AG04449 (cell line): ENCODE data around the gene PNP.
"Not testable (repeated sequence)": the region's sequence is repeated elsewhere in the genome, so short reads cannot be mapped to it uniquely, and the experiment has no call there.

Experiments
- CTCF ChIA-PET: fragments of 350-600 bp; formaldehyde crosslinking; extraction: SDS; loops from one replicate; lab custom pipeline; 2021; ENCODE audit warnings: antibody characterized with exemption; lab: Yijun Ruan, JAX
- POLR2A ChIA-PET: fragments of 400-600, 350-600 bp; formaldehyde crosslinking; extraction: SDS; loops from one replicate; lab custom pipeline; 2020; ENCODE audit warnings: antibody characterized with exemption, inconsistent platforms; lab: Yijun Ruan, JAX
- DNase-seq: peaks from one replicate; pipeline ENCODE4 v3.0.0-alpha.2; 2010; ENCODE audit warnings: low read depth, low spot score
- H3K4me3 ChIP-seq: 2 replicates; pipeline ENCODE4 v1.5.1; 2011; ENCODE audit warnings: low read depth, mild to moderate bottlenecking, control low read depth, low read length
- TF ChIP-seq, protein P1 (sequence below): IDR thresholded peaks from one replicate; pipeline ENCODE4 v1.5.1; 2011; ENCODE audit warnings: mild to moderate bottlenecking, moderate library complexity, low read length, control low read depth, inconsistent platforms; ENCODE audit not compliant: insufficient read depth; ENCODE audit errors: missing control alignments

PNP gene

DNA sequence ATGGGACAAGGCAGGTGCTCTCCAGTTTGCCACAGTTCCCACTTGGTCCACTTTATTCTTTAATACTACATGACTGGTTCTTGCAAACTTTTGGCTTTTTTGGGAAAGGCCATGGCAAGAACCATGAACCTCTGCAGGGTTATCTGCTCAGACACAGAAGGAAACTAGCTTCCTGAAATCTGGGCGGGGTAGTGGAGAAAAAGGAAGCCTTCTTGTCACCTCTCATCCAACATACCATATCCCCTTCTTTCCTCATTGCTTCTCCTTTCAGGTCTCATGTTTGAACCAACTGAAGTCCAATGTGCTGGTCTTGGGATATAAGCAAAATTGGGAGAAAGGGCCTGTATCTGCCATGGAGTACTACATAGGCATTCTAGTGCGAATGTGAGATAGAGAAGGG, 27.7 kb upstream of the PNP start:
- DNase-seq, result no peak
- H3K4me3 ChIP-seq, result no peak overlapping the region
- CTCF ChIA-PET, result no interaction called here
- TF ChIP-seq, protein P1, sequence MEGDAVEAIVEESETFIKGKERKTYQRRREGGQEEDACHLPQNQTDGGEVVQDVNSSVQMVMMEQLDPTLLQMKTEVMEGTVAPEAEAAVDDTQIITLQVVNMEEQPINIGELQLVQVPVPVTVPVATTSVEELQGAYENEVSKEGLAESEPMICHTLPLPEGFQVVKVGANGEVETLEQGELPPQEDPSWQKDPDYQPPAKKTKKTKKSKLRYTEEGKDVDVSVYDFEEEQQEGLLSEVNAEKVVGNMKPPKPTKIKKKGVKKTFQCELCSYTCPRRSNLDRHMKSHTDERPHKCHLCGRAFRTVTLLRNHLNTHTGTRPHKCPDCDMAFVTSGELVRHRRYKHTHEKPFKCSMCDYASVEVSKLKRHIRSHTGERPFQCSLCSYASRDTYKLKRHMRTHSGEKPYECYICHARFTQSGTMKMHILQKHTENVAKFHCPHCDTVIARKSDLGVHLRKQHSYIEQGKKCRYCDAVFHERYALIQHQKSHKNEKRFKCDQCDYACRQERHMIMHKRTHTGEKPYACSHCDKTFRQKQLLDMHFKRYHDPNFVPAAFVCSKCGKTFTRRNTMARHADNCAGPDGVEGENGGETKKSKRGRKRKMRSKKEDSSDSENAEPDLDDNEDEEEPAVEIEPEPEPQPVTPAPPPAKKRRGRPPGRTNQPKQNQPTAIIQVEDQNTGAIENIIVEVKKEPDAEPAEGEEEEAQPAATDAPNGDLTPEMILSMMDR, result no peak
- POLR2A ChIA-PET, result interaction anchor here (2.2 kb wide), 1 partner anchor 14 kb away, joined by 9 read pairs; the partner anchor contains the start of genes APEX1 and OSGEP

DNA sequence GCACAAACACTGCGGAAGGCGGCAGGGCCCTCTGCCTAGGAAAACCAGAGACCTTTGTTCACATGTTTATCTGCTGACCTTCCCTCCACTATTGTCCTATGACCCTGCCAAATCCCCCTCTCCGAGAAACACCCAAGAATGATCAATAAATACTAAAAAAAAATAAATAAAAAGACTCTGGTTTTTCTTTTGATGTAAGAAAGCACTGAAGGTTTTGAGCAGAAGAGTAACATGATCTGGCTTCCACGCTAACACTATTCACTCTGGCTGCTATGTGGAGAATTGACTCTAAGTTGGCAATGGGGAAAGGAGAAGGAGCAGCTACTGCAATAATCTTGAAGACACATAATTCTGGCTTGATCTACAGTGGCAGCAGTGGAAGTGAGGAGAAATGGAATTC, 25.6 kb upstream of the PNP start:
- H3K4me3 ChIP-seq, DNase-seq, POLR2A ChIA-PET, CTCF ChIA-PET: not testable (repeated sequence)

DNA sequence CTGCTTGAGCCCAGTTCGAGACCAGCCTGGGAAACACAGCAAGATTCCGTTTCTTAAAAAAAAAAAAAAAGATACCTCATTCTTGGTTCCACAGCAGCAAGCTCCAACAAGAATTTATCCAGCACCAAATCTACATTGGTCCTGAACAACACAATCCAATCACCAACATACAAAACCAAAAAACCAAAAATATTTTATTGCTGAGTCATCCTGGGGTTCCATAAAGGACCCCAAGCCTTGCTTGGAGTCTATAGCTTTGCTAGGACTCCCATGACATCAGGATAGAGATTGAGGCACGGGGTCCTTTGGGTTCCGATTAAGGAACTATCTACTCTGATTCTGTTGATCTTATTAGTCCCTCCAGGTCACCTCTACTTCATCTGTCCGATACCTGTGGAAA, 22.3 kb upstream of the PNP start:
- H3K4me3 ChIP-seq, result no peak overlapping the region
- no peak for DNase-seq
- TF ChIP-seq, protein P1, result no peak
- ChIA-PET CTCF (interaction anchor here (2.2 kb wide), 1 partner anchor 33 kb away, joined by 7 read pairs; no protein-coding TSS in a partner anchor), POLR2A (no interaction called here)

DNA sequence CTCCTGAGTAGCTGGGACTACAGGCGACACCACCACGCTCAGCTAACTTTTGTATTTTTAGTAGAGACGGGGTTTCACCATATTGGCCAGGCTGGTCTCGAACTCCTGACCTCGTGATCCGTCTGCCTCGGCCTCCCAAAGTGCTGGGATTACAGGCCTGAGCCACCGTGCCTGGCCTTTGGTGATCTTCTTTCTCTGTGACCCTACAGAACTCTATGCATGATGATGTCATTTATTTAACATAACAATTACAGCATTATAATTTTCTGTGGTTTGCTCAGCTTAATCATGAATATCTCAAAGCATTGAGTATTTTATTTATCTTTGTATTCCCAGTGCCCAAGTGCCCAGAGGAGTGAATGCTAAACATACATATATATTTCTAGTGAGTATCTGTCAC, 16.4 kb upstream of the PNP start:
- POLR2A ChIA-PET, DNase-seq, H3K4me3 ChIP-seq: not testable (repeated sequence)
- CTCF ChIA-PET, result interaction anchor here (1.4 to 8.4 kb wide), 2 partner anchors 38 to 125 kb away, joined by 3 to 46 read pairs; partner anchors contain the start of gene TEP1

DNA sequence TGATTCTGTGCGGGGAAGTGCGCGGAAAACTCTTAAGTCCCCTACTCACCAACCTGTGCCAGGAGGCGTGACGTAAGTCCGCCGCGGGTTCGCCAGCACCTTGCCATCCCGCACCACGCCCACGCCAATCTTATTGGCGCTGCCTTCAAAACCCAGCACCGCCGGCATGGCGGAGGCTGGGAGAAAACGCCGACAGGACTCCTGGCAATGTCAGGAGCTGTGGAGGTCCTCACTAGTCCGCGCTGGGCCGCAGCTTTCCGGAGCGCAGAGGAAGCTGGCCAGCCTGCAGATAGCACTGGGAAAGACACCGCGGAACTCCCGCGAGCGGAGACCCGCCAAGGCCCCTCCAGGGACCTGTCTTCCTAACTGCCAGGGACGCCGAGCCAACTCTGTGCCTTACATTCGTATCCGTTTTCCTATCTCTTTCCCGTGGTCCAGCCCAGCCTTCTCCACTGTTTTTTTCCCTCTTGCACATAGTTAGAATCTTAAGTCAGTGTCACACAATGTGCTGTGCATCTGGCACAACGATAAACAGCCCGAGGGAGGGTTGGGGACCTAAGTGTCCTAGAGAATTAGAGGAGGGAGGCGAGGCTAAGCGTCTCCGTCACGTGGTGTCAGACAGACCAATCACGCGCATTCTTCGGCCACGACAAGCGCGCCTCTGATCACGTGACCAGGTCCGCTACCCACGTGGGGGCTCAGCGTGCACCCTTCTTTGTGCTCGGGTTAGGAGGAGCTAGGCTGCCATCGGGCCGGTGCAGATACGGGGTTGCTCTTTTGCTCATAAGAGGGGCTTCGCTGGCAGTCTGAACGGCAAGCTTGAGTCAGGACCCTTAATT, 14.5 kb upstream of the PNP start, which contains the start of the genes APEX1 and OSGEP:
Gene APEX1, plus strand, starts transcription at position 711 of the 839 bp plus-strand sequence. CDS start 420 bp downstream, outside the sequence.
Gene OSGEP, minus strand, starts transcription at position 297 of the 839 bp plus-strand sequence. Its CDS starts 129 bp downstream, at position 168.
- POLR2A ChIA-PET, result interaction anchor here (0.8 to 3.2 kb wide), 11 partner anchors 13 to 617 kb away, joined by 3 to 19 read pairs (median 7); partner anchors contain the start of genes KLHL33, PARP2, PNP and TEP1
- CTCF ChIA-PET, result interaction anchor here (1.0 to 8.4 kb wide), 5 partner anchors 29 to 153 kb away, joined by 3 to 46 read pairs (median 4); partner anchors contain the start of gene TEP1
- DNase-seq, result peak; percentile 90
- TF ChIP-seq, protein P1, result no peak
- H3K4me3 ChIP-seq, result peak within 1 kb of the TSS; percentile 96

DNA sequence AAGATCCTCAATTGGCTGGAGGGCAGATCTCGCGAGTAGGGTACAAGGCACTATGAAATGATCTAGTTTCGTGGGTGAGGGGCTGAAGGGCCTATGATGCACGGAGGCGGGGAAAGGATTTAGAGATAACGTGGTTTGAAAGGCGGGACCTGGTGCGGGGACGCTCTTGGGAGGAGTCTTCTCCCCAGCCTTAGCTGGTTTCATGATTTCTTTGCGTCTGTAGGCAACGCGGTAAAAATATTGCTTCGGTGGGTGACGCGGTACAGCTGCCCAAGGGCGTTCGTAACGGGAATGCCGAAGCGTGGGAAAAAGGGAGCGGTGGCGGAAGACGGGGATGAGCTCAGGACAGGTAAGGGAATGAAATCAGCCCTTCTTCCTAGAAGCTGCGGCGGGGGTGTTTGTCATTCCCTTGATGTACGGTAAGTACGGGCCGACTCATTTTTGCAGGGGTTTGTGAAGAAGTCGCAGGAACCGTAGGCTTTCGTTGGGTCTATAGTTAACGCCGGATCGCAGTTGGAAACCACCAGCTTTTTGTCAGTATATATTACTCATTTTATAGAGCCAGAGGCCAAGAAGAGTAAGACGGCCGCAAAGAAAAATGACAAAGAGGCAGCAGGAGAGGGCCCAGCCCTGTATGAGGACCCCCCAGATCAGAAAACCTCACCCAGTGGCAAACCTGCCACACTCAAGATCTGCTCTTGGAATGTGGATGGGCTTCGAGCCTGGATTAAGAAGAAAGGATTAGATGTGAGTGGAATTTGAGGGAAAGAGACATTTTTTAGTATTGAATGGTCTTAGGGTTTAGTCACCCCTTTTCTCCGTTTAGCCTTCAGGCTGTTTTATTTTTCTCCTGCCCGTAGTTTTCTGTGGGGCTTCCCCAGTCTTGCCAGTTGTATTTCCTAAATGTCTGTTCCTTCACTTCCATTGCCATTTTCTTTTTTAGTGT, 13.6 kb upstream of the PNP start:
- POLR2A ChIA-PET, result interaction anchor here (0.8 to 3.2 kb wide), 11 partner anchors 14 to 616 kb away, joined by 3 to 19 read pairs (median 7); partner anchors contain the start of genes KLHL33, PARP2, PNP and TEP1
- H3K4me3 ChIP-seq, result peak overlapping the region; percentile 96
- TF ChIP-seq, protein P1, result no peak
- CTCF ChIA-PET, result interaction anchor here (1.0 to 8.4 kb wide), 5 partner anchors 30 to 152 kb away, joined by 3 to 46 read pairs (median 4); partner anchors contain the start of gene TEP1
- DNase-seq, result peak; percentile 57
